B cell (primary cell): ENCODE data around the gene PRPF19. TPM values are rescaled to one million over a fixed set of nuclear protein-coding genes. Genes with fewer than 3 reads are reported as not detected.

Experiments
- ATAC-seq: fragments of 200-7000 bp; cut with Tn5 transposase; one replicate; pipeline ENCODE4 v1.10.0; 2021; ENCODE audit warnings: low read depth, mild to moderate bottlenecking, moderate number of reproducible peaks, moderate library complexity
- CTCF ChIA-PET: fragments of 350-600 bp; sonication (Branson Sonifier 250); formaldehyde crosslinking; loops from one replicate; lab custom pipeline; 2021; ENCODE audit warnings: antibody characterized with exemption, inconsistent platforms; lab: Charles Lee
- POLR2A ChIA-PET: fragments of 350-600 bp; sonication (Branson Sonifier 250); formaldehyde crosslinking; loops from one replicate; lab custom pipeline; 2021; ENCODE audit warnings: antibody characterized with exemption; lab: Charles Lee
- DNase-seq: peaks from one replicate; pipeline ENCODE4 v3.0.0; 2013
- H2AFZ ChIP-seq: 2 replicates; pipeline ENCODE4 v1.6.1; 2012; ENCODE audit warnings: mild to moderate bottlenecking, low read depth, low read length; ENCODE audit not compliant: insufficient read depth, poor library complexity, severe bottlenecking
- H3K27ac ChIP-seq, 2 donors: 1 replicate in 1 of 2; 2 replicates in 1 of 2; pipeline ENCODE4 v1.5.1; 2012 to 2013; ENCODE audit warnings: low read length in 2 of 2, mild to moderate bottlenecking in 2 of 2, moderate library complexity in 1 of 2
- H3K27me3 ChIP-seq, 4 experiments: fragments of 200-600 bp in 1 of 4; sonication (generic) in 1 of 4; replicated peaks in 1 of 4; 1 replicate in 2 of 4; 2 replicates in 2 of 4; pipeline versions ENCODE4 v1.6.1 to v1.7.0; 2013 to 2016; ENCODE audit warnings: low read length in 3 of 4, mild to moderate bottlenecking in 2 of 4, mixed read lengths in 1 of 4, moderate library complexity in 1 of 4; ENCODE audit not compliant: insufficient read depth in 4 of 4, control insufficient read depth in 3 of 4; ENCODE audit errors: control extremely low read depth in 1 of 4
- H3K36me3 ChIP-seq, 2 experiments: replicated peaks in 1 of 2; 1 replicate in 1 of 2; 2 replicates in 1 of 2; pipeline versions ENCODE4 v1.6.1 to v1.7.1; 2013; ENCODE audit warnings: low read length in 1 of 2; ENCODE audit not compliant: insufficient read depth in 2 of 2, control insufficient read depth in 1 of 2; ENCODE audit errors: control extremely low read depth in 1 of 2, extremely low read depth in 1 of 2
- H3K4me1 ChIP-seq, 2 donors: fragments of 200-600 bp in 1 of 2; sonication (generic) in 1 of 2; 1 replicate in 1 of 2; 2 replicates in 1 of 2; pipeline versions ENCODE4 v1.5.1 to v1.6.1; 2013 to 2017; ENCODE audit warnings: low read length in 2 of 2; ENCODE audit not compliant: control insufficient read depth in 2 of 2, insufficient read depth in 2 of 2
- H3K4me2 ChIP-seq: replicated peaks from 2 replicates; pipeline ENCODE3; 2012; ENCODE audit warnings: mild to moderate bottlenecking, low read depth, low read length; ENCODE audit not compliant: poor library complexity, severe bottlenecking
- H3K4me3 ChIP-seq, 5 experiments: fragments of 200-600 bp in 1 of 5; sonication (generic) in 1 of 5; 1 replicate in 3 of 5; 2 replicates in 2 of 5; pipeline versions ENCODE4 v1.5.1 to v1.7.0; 2011 to 2016; ENCODE audit warnings: low read length in 4 of 5, mild to moderate bottlenecking in 4 of 5, low read depth in 2 of 5, control low read depth in 1 of 5, moderate library complexity in 1 of 5; ENCODE audit not compliant: insufficient read depth in 1 of 5; ENCODE audit errors: control extremely low read depth in 1 of 5, extremely low read depth in 1 of 5
- H3K79me2 ChIP-seq: fragments of 200-600 bp; sonication (generic); one replicate; pipeline ENCODE4 v1.6.0; 2016; ENCODE audit warnings: low read length; ENCODE audit not compliant: control insufficient read depth, insufficient read depth
- H3K9ac ChIP-seq: fragments of 200-600 bp; sonication (generic); 2 replicates; pipeline ENCODE4 v1.6.1; 2017; ENCODE audit warnings: mild to moderate bottlenecking, low read length, moderate library complexity
- H3K9me3 ChIP-seq, 3 donors: one replicate each; pipeline versions ENCODE4 v1.6.1 to v1.7.1; 2013; ENCODE audit warnings: low read length in 2 of 3; ENCODE audit not compliant: control insufficient read depth in 2 of 3, insufficient read depth in 1 of 3; ENCODE audit errors: control extremely low read depth in 1 of 3
- H4K20me1 ChIP-seq: 2 replicates; pipeline ENCODE4 v1.6.0; 2012; ENCODE audit warnings: mild to moderate bottlenecking, low read length; ENCODE audit not compliant: insufficient read depth, control insufficient read depth, poor library complexity, severe bottlenecking
- H3K27ac Mint-ChIP-seq: one replicate; pipeline ENCODE4 v1.8.0; 2021; ENCODE audit warnings: mixed read lengths
- H3K27me3 Mint-ChIP-seq: one replicate; pipeline ENCODE4 v1.8.0; 2021; ENCODE audit warnings: mixed read lengths
- H3K4me1 Mint-ChIP-seq: one replicate; pipeline ENCODE4 v1.8.0; 2021; ENCODE audit warnings: mixed read lengths
- H3K4me3 Mint-ChIP-seq: one replicate; pipeline ENCODE4 v1.8.0; 2021; ENCODE audit warnings: mixed read lengths
- H3K9me3 Mint-ChIP-seq: one replicate; pipeline ENCODE4 v1.8.0; 2022; ENCODE audit warnings: mixed read lengths; ENCODE audit not compliant: insufficient read depth
- EZH2 ChIP-seq: IDR thresholded peaks from 2 replicates; pipeline ENCODE4 v1.6.1; 2012; ENCODE audit warnings: borderline replicate concordance, low read depth, mild to moderate bottlenecking, moderate library complexity, low read length; ENCODE audit not compliant: insufficient read depth, poor library complexity, severe bottlenecking
- WGBS: methylation state at CpG from one replicate; pipeline ENCODE4 v1.1.5; 2013; ENCODE audit warnings: missing lambda C conversion rate; ENCODE audit not compliant: insufficient coverage; 5-methylcytosine and 5-hydroxymethylcytosine counted together
- intact Hi-C: fragments of 100-400 bp; cut with micrococcal nuclease; formaldehyde crosslinking; loops from one replicate; pipeline ENCODE4 v1.10.0; 2022
- polyA plus RNA-seq: library from polyadenylated mRNA; depleted of rRNA; stranded (reverse); fragments of >200 nt; gene quantifications from 2 replicates; pipeline ENCODE4 v1.2.3, GENCODE V29; 2012
- total RNA-seq, 2 donors: library from RNA; stranded (reverse); fragments of 120-200 nt in 1 of 2; gene quantifications; 1 replicate in 1 of 2; 2 replicates in 1 of 2; pipeline versions ENCODE4 v1.2.3 to v1.2.4, GENCODE V29; 2013 to 2022
- TF ChIP-seq, protein P1 (sequence below): fragments of 200-600 bp; IDR thresholded peaks from one replicate; pipeline ENCODE4 v1.8.0; 2022; ENCODE audit warnings: antibody characterized with exemption, mild to moderate bottlenecking

PRPF19 gene
- total and polyA plus RNA-seq, 2 donors (not counting 1 experiment from before 2014, with no cell fraction given): 41.8 to 89.9 TPM

DNA sequence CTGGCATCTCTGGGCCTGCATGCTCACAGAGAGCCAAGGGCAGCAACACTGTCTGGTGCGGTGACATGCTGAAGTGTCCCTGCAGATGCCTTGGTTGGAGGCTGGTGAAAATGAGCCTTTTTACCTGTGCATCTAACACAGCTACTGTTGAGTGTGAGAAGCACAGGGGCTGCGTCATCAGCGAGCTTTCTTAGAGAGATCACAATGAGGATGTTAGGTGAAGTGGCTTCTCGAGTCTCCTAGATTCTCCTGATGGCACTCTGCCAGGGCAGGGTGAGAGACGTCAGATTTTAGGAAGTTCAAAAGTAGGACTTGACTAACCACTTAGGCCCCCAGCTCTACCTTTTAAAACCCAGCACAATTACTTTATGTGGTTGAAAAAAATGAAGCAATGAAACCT, 49.2 kb upstream of the PRPF19 start:
- no peaks in the 10 kb centered on the region for H3K36me3 ChIP-seq
- intact Hi-C loops: no loop called here

DNA sequence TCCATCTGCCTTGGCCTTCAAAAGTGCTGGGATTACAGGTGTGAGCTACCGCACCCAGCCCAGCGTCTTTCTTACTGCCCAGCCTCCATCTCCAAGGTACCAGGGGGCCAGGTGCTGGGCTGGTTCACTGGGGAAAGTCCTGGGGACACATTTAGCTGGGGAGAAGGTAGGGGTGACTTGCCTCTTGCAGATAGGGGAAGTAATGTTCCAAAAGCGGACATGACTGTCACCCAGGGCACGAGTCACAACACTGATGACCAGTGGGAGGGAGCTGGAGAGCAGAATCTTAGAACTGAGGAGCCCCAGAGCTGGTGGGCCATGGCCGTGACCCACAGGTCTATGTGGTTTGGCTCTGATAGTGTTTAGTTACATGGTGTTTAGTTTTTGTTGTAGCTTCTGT, 48.0 kb upstream of the PRPF19 start:
- H4K20me1 ChIP-seq: peaks cover 11% of the 10 kb centered on the region
- Mint-ChIP-seq H3K9me3 (no peaks in the 10 kb centered on the region), H3K27me3 (no peaks in the 10 kb centered on the region), H3K4me3 (peak overlapping the region; percentile 21), H3K27ac (peak overlapping the region; percentile 62), H3K4me1 (peaks cover 39% of the 10 kb centered on the region)
- H3K27ac ChIP-seq: peak overlapping the region; percentile 54 to 98
- H3K4me1 ChIP-seq: peaks cover 37 to 51% of the 10 kb centered on the region in 2 donors
- no peak overlapping the region for H3K4me3 ChIP-seq
- H3K79me2 ChIP-seq: peaks cover 34% of the 10 kb centered on the region
- no peaks in the 10 kb centered on the region for H3K36me3 ChIP-seq
- no peak overlapping the region for H3K9ac ChIP-seq
- no peak for TF ChIP-seq EZH2
- TF ChIP-seq, protein P1, sequence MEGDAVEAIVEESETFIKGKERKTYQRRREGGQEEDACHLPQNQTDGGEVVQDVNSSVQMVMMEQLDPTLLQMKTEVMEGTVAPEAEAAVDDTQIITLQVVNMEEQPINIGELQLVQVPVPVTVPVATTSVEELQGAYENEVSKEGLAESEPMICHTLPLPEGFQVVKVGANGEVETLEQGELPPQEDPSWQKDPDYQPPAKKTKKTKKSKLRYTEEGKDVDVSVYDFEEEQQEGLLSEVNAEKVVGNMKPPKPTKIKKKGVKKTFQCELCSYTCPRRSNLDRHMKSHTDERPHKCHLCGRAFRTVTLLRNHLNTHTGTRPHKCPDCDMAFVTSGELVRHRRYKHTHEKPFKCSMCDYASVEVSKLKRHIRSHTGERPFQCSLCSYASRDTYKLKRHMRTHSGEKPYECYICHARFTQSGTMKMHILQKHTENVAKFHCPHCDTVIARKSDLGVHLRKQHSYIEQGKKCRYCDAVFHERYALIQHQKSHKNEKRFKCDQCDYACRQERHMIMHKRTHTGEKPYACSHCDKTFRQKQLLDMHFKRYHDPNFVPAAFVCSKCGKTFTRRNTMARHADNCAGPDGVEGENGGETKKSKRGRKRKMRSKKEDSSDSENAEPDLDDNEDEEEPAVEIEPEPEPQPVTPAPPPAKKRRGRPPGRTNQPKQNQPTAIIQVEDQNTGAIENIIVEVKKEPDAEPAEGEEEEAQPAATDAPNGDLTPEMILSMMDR: no peak
- H3K27me3 ChIP-seq: no peaks in the 10 kb centered on the region
- peak overlapping the region; percentile 29 for H3K4me2 ChIP-seq
- POLR2A ChIA-PET: interaction anchor here (0.5 to 2.4 kb wide), 2 partner anchors 15 to 1286 kb away, joined by 3 to 13 read pairs; no protein-coding TSS in a partner anchor
- CTCF ChIA-PET: interaction anchor here (0.7 to 2.1 kb wide), 7 partner anchors 9 to 203 kb away, joined by 3 to 10 read pairs (median 4); no protein-coding TSS in a partner anchor
- WGBS: 14% methylated on average over 2 of the region's 5 CpGs
- H3K9me3 ChIP-seq: no peaks in the 10 kb centered on the region
- intact Hi-C loops: loop anchor here (5.0 kb wide), 1 partner anchor 112 kb away; the partner anchor contains the start of gene CCDC86
- peak overlapping the region; percentile 9 for H2AFZ ChIP-seq
- DNase-seq: peak; percentile 76
- peak; percentile 6 for ATAC-seq

More for the DNA sequence above, 49.2 kb upstream of the PRPF19 start:
- 55% methylated on average over 4 of the region's 5 CpGs for WGBS
- ATAC-seq (no peak), DNase-seq (peak; percentile 23)
- H3K4me2 ChIP-seq: no peak overlapping the region
- peaks cover 26 to 39% of the 10 kb centered on the region in 2 donors for H3K4me1 ChIP-seq
- Mint-ChIP-seq H3K9me3 (no peaks in the 10 kb centered on the region), H3K4me3 (no peak overlapping the region), H3K27me3 (no peaks in the 10 kb centered on the region), H3K27ac (peak overlapping the region; percentile 32), H3K4me1 (peaks cover 29% of the 10 kb centered on the region)
- H2AFZ ChIP-seq: no peak overlapping the region
- H3K4me3 ChIP-seq: no peak overlapping the region
- no peaks in the 10 kb centered on the region for H3K9me3 ChIP-seq
- POLR2A ChIA-PET: no interaction called here
- no peaks in the 10 kb centered on the region for H3K27me3 ChIP-seq
- H3K79me2 ChIP-seq: peaks cover 23% of the 10 kb centered on the region
- TF ChIP-seq, protein P1: no peak
- no peak for TF ChIP-seq EZH2
- no peak overlapping the region for H3K9ac ChIP-seq
- H3K27ac ChIP-seq: no peak overlapping the region
- CTCF ChIA-PET: interaction anchor here (0.7 to 1.6 kb wide), 2 partner anchors 125 to 174 kb away, joined by 3 to 5 read pairs; no protein-coding TSS in a partner anchor
- H4K20me1 ChIP-seq: no peaks in the 10 kb centered on the region
